Calu3 (cell line): ENCODE results near the gene CYP3A4. TPM values are rescaled to one million over a fixed set of nuclear protein-coding genes. Genes with fewer than 3 reads are reported as not detected.
A peak's percentile ranks its signal among the peaks of the same experiment; 100 is the strongest.

Experiments used
- BruUV-seq: library from RNA; stranded (reverse); fragments of 400-500 nt; replicated peaks from 2 replicates; lab custom pipeline; 2021; lab: Mats Ljungman, UMichigan
- CTCF ChIA-PET: fragments of 300-600 bp; sonication (Branson Sonifier 250); formaldehyde crosslinking; loops from one replicate; lab custom pipeline; 2022; ENCODE audit warnings: antibody characterized with exemption; lab: Charles Lee
- DNase-seq: peaks from one replicate; pipeline ENCODE4 v3.0.0; 2022
- H3K27ac Mint-ChIP-seq: one replicate; pipeline ENCODE4 v1.8.0; 2022; ENCODE audit warnings: mixed read lengths; ENCODE audit not compliant: unreplicated experiment
- H3K27me3 Mint-ChIP-seq: one replicate; pipeline ENCODE4 v1.8.0; 2022; ENCODE audit warnings: mixed read lengths; ENCODE audit not compliant: unreplicated experiment
- H3K36me3 Mint-ChIP-seq: one replicate; pipeline ENCODE4 v1.8.0; 2022; ENCODE audit warnings: mild to moderate bottlenecking, moderate library complexity, mixed read lengths; ENCODE audit not compliant: insufficient read depth, unreplicated experiment
- H3K4me1 Mint-ChIP-seq: one replicate; pipeline ENCODE4 v1.8.0; 2022; ENCODE audit warnings: mild to moderate bottlenecking, low read depth, mixed read lengths; ENCODE audit not compliant: unreplicated experiment
- H3K4me3 Mint-ChIP-seq: one replicate; pipeline ENCODE4 v1.8.0; 2022; ENCODE audit warnings: mild to moderate bottlenecking, low read depth, moderate library complexity, mixed read lengths; ENCODE audit not compliant: unreplicated experiment
- H3K9me3 Mint-ChIP-seq: one replicate; pipeline ENCODE4 v1.8.0; 2022; ENCODE audit warnings: low read depth, mixed read lengths; ENCODE audit not compliant: unreplicated experiment
- intact Hi-C: fragments of 100-400 bp; cut with micrococcal nuclease; formaldehyde crosslinking; loops from one replicate; pipeline ENCODE4 v1.10.0; 2022; ENCODE audit not compliant: unreplicated experiment
- total RNA-seq: library from RNA; stranded (reverse); gene quantifications from 2 replicates; pipeline ENCODE4 v1.2.3, GENCODE V29; 2022
- TF ChIP-seq, protein P1 (sequence below): fragments of 200-600 bp; IDR thresholded peaks from one replicate; pipeline ENCODE4 v1.8.0; 2022; ENCODE audit warnings: antibody characterized with exemption; ENCODE audit not compliant: unreplicated experiment

Gene CYP3A4
- total RNA-seq, 1 experiment from 2014 or later, result not detected

GRCh38 chr7:99734987-99735386, 49.0 kb downstream of the CYP3A4 start, which contains the start of gene CYP3A7:
Gene CYP3A7, minus strand, starts transcription at chr7:99735196. Its CDS starts 103 bp downstream, at chr7:99735093.
- intact Hi-C loops, result no loop called here
- BruUV-seq, result no TSS peak
- Mint-ChIP-seq H3K36me3 (no peaks in the 10 kb centered on the region), H3K9me3 (no peaks in the 10 kb centered on the region), H3K4me3 (no peak within 1 kb of the TSS), H3K4me1 (no peaks in the 10 kb centered on the region), H3K27ac (no peak within 1 kb of the TSS), H3K27me3 (no peaks in the 10 kb centered on the region)
- DNase-seq, result no peak
- CTCF ChIA-PET, result no interaction called here
- TF ChIP-seq, protein P1, sequence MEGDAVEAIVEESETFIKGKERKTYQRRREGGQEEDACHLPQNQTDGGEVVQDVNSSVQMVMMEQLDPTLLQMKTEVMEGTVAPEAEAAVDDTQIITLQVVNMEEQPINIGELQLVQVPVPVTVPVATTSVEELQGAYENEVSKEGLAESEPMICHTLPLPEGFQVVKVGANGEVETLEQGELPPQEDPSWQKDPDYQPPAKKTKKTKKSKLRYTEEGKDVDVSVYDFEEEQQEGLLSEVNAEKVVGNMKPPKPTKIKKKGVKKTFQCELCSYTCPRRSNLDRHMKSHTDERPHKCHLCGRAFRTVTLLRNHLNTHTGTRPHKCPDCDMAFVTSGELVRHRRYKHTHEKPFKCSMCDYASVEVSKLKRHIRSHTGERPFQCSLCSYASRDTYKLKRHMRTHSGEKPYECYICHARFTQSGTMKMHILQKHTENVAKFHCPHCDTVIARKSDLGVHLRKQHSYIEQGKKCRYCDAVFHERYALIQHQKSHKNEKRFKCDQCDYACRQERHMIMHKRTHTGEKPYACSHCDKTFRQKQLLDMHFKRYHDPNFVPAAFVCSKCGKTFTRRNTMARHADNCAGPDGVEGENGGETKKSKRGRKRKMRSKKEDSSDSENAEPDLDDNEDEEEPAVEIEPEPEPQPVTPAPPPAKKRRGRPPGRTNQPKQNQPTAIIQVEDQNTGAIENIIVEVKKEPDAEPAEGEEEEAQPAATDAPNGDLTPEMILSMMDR, result no peak

- TF ChIP-seq, protein P1, result no peak
- CTCF ChIA-PET, result no interaction called here
- no peaks in the 10 kb centered on the region for H3K27me3 Mint-ChIP-seq
- H3K4me1 Mint-ChIP-seq, result no peaks in the 10 kb centered on the region
- no peak overlapping the region for H3K27ac Mint-ChIP-seq
- no peaks in the 10 kb centered on the region for H3K9me3 Mint-ChIP-seq
- no peak overlapping the region for H3K4me3 Mint-ChIP-seq
- intact Hi-C loops, result no loop called here
- DNase-seq, result peak; percentile 16
- no peaks in the 10 kb centered on the region for H3K36me3 Mint-ChIP-seq
- no TSS peak for BruUV-seq
Measured at GRCh38 chr7:99733448-99733847, 50.5 kb downstream of the CYP3A4 start.

DNA sequence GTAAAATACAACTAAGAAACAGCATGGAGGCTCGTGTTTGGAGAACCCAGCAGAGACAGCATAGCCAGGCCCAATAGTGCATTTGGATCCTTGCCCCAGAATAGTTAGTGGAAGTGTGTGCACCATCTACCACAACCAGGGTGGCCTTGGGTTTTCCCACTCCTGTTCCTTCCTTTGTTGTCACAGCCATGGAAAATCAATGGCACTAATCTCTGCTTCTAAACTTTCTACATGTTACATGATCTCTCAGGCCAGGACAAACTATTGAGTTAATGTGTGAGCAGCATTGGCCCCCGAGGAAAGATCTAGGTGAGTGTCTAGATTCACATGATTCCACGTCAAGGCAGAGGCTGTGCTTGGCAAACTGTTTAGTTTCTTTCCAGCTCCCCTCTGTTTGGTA, 51.0 kb downstream of the CYP3A4 start:
- Mint-ChIP-seq H3K27ac (no peak overlapping the region), H3K4me3 (no peak overlapping the region), H3K27me3 (no peaks in the 10 kb centered on the region), H3K4me1 (no peaks in the 10 kb centered on the region), H3K36me3 (no peaks in the 10 kb centered on the region), H3K9me3 (no peaks in the 10 kb centered on the region)
- DNase-seq, result no peak
- TF ChIP-seq, protein P1, result no peak
- intact Hi-C loops, result no loop called here
- CTCF ChIA-PET, result no interaction called here
- BruUV-seq, result no TSS peak

DNA sequence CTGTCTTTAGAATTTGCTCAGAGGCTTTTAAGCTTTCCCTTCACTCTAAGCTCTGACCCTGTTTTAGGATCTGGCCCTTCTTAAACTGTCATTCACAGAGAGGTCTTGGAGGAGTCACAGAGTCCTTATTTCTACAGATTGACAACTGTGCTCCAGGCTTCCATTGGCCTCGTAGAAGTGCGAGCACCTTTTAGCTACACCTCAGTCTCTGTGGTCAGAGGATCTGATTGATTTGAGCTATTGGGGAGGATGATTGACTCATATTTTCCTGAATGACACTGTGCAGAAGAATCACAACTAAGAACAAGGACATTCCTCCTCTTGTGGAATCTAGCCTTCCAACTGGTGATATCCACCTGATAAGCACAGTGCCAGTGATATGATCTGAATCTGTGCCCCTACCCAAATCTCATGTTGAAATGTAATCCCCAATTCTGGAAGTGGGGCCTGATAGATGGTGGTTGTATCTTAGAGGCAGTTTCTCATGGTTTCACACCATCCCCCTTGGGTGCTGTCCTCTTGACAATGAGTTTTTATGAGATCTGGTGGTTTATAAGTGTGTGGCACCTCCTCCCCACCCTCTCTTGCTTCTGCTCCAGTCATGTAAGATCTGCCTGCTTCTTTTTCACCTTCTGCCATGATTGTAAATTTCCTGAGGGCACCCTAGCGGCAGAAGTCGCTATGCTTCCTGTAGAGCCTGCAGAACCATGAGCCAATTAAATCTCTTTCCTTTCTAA, 52.2 kb downstream of the CYP3A4 start:
- no TSS peak for BruUV-seq
- Mint-ChIP-seq H3K4me1 (no peaks in the 10 kb centered on the region), H3K9me3 (no peaks in the 10 kb centered on the region), H3K36me3 (no peaks in the 10 kb centered on the region), H3K4me3 (no peak overlapping the region), H3K27ac (no peak overlapping the region), H3K27me3 (no peaks in the 10 kb centered on the region)
- no peak for DNase-seq
- intact Hi-C loops, result no loop called here
- CTCF ChIA-PET, result no interaction called here
- TF ChIP-seq, protein P1, result no peak
